KOPT-K1 (cell line): Measurements from ENCODE around the gene CRTC2.
"Not testable (repeated sequence)": the region's sequence is repeated elsewhere in the genome, so short reads cannot be mapped to it uniquely, and the experiment has no call there.

Source experiments
- H3K27ac ChIP-seq: fragments of 200-600 bp; sonication (generic); 2 replicates; pipeline ENCODE4 v1.5.1; 2016; ENCODE audit warnings: antibody characterized with exemption, mild to moderate bottlenecking, low read depth, low read length; ENCODE audit not compliant: poor library complexity, severe bottlenecking
- H3K36me3 ChIP-seq: fragments of 200-600 bp; sonication (generic); 2 replicates; pipeline ENCODE4 v1.5.1; 2017; ENCODE audit warnings: antibody characterized with exemption, mild to moderate bottlenecking, low read length, moderate library complexity; ENCODE audit not compliant: insufficient read depth
- H3K9me3 ChIP-seq: fragments of 200-600 bp; sonication (generic); 2 replicates; pipeline ENCODE4 v1.5.1; 2017; ENCODE audit warnings: antibody characterized with exemption, low read length, mild to moderate bottlenecking; ENCODE audit not compliant: insufficient read depth, poor library complexity, severe bottlenecking

Gene CRTC2

DNA sequence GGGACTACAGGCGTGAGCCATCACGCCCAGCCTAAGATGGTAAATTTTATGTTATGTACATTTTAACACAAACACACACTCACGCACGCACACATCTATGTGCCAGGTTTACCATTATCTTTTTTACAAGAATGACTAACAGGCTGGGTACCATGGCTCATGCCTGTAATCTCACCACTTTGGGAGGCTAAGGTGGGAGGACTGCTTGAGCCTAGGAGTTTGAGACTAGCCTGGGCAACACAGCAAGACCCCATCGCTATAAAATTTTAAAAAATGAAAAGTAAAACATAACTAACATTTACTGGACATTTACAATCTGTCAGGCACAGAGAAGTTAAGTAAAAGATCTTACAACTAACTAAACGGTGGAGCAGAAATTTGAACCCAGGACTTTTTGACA lies 50.3 kb downstream of the CRTC2 start:
- peaks cover 44% of the 10 kb centered on the region for H3K36me3 ChIP-seq
- no peaks in the 10 kb centered on the region for H3K9me3 ChIP-seq
- no peak overlapping the region for H3K27ac ChIP-seq

- no peaks in the 10 kb centered on the region for H3K9me3 ChIP-seq
- H3K27ac ChIP-seq: no peak overlapping the region
- peaks cover 35% of the 10 kb centered on the region for H3K36me3 ChIP-seq
Measured at GRCh38 chr1:153907134-153907533, 51.3 kb downstream of the CRTC2 start.

GRCh38 chr1:153906396-153906795 lies 52.0 kb downstream of the CRTC2 start:
- Histone ChIP-seq H3K36me3 (peaks cover 31% of the 10 kb centered on the region), H3K27ac (no peak overlapping the region), H3K9me3 (no peaks in the 10 kb centered on the region)

DNA sequence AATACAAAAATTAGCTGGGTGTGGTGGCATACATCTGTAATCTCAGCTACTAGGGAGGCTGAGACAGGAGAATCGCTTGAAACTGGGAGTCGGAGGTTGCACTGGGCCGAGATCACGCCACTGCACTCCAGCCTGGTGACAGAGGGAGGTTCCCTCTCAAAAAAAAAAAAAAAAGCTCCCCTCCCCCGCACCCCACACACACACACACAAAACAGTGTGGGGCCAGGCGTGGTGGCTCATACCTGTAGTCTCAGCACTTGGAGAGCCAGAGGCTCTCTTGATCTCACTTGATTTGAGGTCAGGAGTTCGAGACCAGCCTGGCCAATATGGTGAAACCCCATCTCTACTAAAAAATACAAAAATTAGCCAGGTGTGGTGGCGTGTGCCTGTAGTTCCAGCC lies 52.5 kb downstream of the CRTC2 start:
- not testable (repeated sequence) for H3K27ac ChIP-seq, H3K9me3 ChIP-seq
- H3K36me3 ChIP-seq: peaks cover 31% of the 10 kb centered on the region

DNA sequence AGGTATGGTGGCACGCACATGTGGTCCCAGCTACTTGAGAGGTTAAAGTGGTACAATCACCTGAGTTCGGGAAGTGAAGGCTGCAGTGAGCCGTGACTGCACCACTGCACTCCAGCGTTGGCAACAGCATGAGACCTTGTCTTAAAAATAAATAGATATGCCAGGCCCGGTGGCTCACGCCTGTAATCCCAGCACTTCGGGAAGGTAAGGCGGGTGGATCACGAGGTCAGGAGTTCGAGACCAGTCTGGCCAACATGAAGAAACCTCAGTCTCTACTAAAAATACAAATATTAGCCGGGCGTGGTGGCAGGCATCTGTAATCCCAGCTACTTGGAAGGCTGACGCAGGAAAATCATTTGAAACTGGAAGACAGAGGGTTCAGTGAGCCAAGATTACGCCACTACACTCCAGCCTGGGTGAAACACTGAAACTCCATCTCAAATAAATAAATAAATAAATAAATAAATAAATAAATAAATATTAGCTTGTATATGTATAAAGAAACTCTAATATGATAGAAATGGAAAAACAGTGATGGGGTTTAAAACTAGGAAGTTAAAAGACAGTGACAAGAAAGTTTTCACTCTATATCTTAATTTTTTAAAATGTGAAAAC lies 54.5 kb downstream of the CRTC2 start:
- Histone ChIP-seq H3K27ac (no peak overlapping the region), H3K36me3 (peaks cover 43% of the 10 kb centered on the region), H3K9me3 (no peaks in the 10 kb centered on the region)

DNA sequence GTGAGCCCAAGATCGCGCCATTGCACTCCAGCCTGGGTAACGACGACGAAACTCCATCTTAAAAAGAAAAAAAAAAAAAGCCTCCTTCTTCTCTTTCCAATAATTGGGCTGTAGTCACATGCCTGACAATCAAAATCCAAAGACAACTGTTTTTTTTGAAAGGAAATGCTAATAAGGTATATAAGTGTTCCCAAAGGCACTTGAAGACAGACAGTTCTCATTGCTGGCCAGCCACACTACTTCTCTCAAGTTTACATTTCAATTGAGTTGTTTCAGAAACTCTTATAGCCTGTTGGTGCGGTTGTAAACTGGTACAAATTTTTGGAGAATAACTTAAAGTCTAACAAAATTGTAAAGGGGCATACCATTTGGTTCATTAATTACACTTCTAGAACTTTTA lies 58.9 kb downstream of the CRTC2 start:
- Histone ChIP-seq H3K27ac (no peak overlapping the region), H3K36me3 (peaks cover 49% of the 10 kb centered on the region), H3K9me3 (no peaks in the 10 kb centered on the region)
